Breast epithelium (tissue), 3 donors: ENCODE data around the gene TMEM86B.

Experiments used
- POLR2A ChIP-seq: fragments of 450-650 bp; IDR thresholded peaks from one replicate; pipeline ENCODE4 v1.6.1; 2016; ENCODE audit warnings: antibody characterized with exemption, mild to moderate bottlenecking, moderate library complexity
- POLR2AphosphoS5 ChIP-seq, 3 donors: sonication (generic); formaldehyde crosslinking; IDR thresholded peaks; one replicate each; pipeline ENCODE4 v1.6.1; 2017; ENCODE audit warnings: antibody characterized with exemption in 3 of 3
- TF ChIP-seq, protein P1 (sequence below), 3 donors: fragments of 450-650 bp; IDR thresholded peaks; one replicate each; pipeline ENCODE4 v1.5.1; 2016 to 2017; ENCODE audit warnings: antibody characterized with exemption in 3 of 3, mild to moderate bottlenecking in 3 of 3, moderate library complexity in 3 of 3

DNA sequence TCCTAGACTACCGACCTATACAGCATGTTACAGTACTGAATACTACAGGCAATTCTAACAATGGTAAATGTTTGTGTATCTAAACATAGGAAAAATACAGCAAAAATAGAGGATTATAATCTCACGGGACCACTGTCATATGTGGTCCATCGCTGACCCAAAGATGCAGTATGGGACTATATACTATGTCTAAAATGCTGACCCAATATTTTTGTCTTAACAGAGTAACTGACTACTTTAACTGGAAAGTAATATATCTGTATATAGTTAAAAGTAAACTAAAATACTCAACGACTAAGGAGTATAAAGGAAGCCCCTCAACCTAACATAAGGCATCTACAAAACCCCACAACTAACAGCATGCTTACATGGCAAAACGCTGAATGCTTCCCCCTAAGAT is 4.4 kb upstream of the TMEM86B start:
- TF ChIP-seq, protein P1, sequence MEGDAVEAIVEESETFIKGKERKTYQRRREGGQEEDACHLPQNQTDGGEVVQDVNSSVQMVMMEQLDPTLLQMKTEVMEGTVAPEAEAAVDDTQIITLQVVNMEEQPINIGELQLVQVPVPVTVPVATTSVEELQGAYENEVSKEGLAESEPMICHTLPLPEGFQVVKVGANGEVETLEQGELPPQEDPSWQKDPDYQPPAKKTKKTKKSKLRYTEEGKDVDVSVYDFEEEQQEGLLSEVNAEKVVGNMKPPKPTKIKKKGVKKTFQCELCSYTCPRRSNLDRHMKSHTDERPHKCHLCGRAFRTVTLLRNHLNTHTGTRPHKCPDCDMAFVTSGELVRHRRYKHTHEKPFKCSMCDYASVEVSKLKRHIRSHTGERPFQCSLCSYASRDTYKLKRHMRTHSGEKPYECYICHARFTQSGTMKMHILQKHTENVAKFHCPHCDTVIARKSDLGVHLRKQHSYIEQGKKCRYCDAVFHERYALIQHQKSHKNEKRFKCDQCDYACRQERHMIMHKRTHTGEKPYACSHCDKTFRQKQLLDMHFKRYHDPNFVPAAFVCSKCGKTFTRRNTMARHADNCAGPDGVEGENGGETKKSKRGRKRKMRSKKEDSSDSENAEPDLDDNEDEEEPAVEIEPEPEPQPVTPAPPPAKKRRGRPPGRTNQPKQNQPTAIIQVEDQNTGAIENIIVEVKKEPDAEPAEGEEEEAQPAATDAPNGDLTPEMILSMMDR (IDR thresholded peaks at IDR 0.05) = no peak
- TF ChIP-seq POLR2A (no peak), POLR2AphosphoS5 (IDR thresholded peaks at IDR 0.05) (no peak)
